D721Med (cell line): ENCODE results near the gene SMCHD1.

ENCODE experiments used
- DNase-seq: peaks from one replicate; pipeline ENCODE4 v3.0.0; 2011; ENCODE audit warnings: low spot score; ENCODE audit not compliant: insufficient read length
- FAIRE-seq: peaks from 2 replicates; lab custom pipeline; 2011; peaks lifted over from hg19 to GRCh38; lab: Jason Lieb, UNC
- CTCF ChIP-seq: IDR thresholded peaks from 2 replicates; pipeline ENCODE4 v1.5.1; 2012; ENCODE audit warnings: mild to moderate bottlenecking, control low read depth; ENCODE audit not compliant: insufficient read depth; ENCODE audit errors: missing control alignments

SMCHD1 gene

GRCh38 chr18:2746274-2746673, 90.7 kb downstream of the SMCHD1 start:
- no peak for TF ChIP-seq CTCF
- FAIRE-seq (no peak), DNase-seq (no peak)

- FAIRE-seq (peak; percentile 89), DNase-seq (no peak)
- no peak for TF ChIP-seq CTCF
Measured at GRCh38 chr18:2758309-2758708, 102.8 kb downstream of the SMCHD1 start.

GRCh38 chr18:2774669-2775068, 119.1 kb downstream of the SMCHD1 start:
- DNase-seq (no peak), FAIRE-seq (no peak)
- TF ChIP-seq CTCF, result no peak

GRCh38 chr18:2776601-2777000, 121.1 kb downstream of the SMCHD1 start:
- no peak for TF ChIP-seq CTCF
- FAIRE-seq (no peak), DNase-seq (no peak)

GRCh38 chr18:2777241-2777640, 121.7 kb downstream of the SMCHD1 start:
- DNase-seq (no peak), FAIRE-seq (peak; percentile 78)
- TF ChIP-seq CTCF, result no peak

- TF ChIP-seq CTCF, result no peak
- no peak for DNase-seq
- no peak for FAIRE-seq
Measured at GRCh38 chr18:2780750-2781149, 125.2 kb downstream of the SMCHD1 start.

GRCh38 chr18:2787225-2787624, 131.7 kb downstream of the SMCHD1 start:
- no peak for DNase-seq
- TF ChIP-seq CTCF, result no peak
- no peak for FAIRE-seq
